IPS-18c (cell line): ENCODE results near the gene PCDHGA10.
"Not testable (repeated sequence)": the region's sequence is repeated elsewhere in the genome, so short reads cannot be mapped to it uniquely, and the experiment has no call there.

Experiments
- H3K4me3 ChIP-seq: 2 replicates; pipeline ENCODE4 v1.7.0; 2013; ENCODE audit warnings: low read depth, mild to moderate bottlenecking, low read length, moderate library complexity; ENCODE audit not compliant: insufficient read depth
- H3K9me3 ChIP-seq: one replicate; pipeline ENCODE4 v1.6.1; 2013; ENCODE audit warnings: mild to moderate bottlenecking, low read length, moderate library complexity; ENCODE audit not compliant: control insufficient read depth, insufficient read depth

The PCDHGA10 gene

GRCh38 chr5:141413540-141414069 lies 818 bp downstream of the PCDHGA10 start:
- Histone ChIP-seq H3K4me3 (peak overlapping the region; percentile 6; the same call in 1 of the 2 replicates), H3K9me3 (peaks cover 7% of the 10 kb centered on the region)

GRCh38 chr5:141414548-141415274 lies 1.9 kb downstream of the PCDHGA10 start:
- peaks cover 15% of the 10 kb centered on the region for H3K9me3 ChIP-seq
- H3K4me3 ChIP-seq: not testable (repeated sequence)

- H3K9me3 ChIP-seq: peaks cover 17% of the 10 kb centered on the region
- H3K4me3 ChIP-seq: not testable (repeated sequence)
These were observed 2.5 kb downstream of the PCDHGA10 start for GRCh38 chr5:141415275-141415618.

- Histone ChIP-seq H3K9me3 (peaks cover 17% of the 10 kb centered on the region), H3K4me3 (peak within 1 kb of the TSS; percentile 59)
These were observed 4.8 kb downstream of the PCDHGA10 start, which contains the start of gene PCDHGB7 for GRCh38 chr5:141417494-141418172. Gene PCDHGB7, plus strand, starts transcription at chr5:141417677. Its CDS starts 183 bp downstream, at chr5:141417860.

- peaks cover 17% of the 10 kb centered on the region for H3K9me3 ChIP-seq
- H3K4me3 ChIP-seq: no peak overlapping the region
These were observed 6.5 kb downstream of the PCDHGA10 start for GRCh38 chr5:141419074-141419880.

- no peak within 1 kb of the TSS for H3K4me3 ChIP-seq
- peaks cover 13% of the 10 kb centered on the region for H3K9me3 ChIP-seq
These were observed 8.2 kb downstream of the PCDHGA10 start, which contains the start of gene PCDHGA11 for GRCh38 chr5:141420855-141421488. Gene PCDHGA11, plus strand, starts transcription at chr5:141421051. Its CDS starts 177 bp downstream, at chr5:141421228.

- Histone ChIP-seq H3K4me3 (no peak overlapping the region), H3K9me3 (peaks cover 15% of the 10 kb centered on the region)
These were observed 8.7 kb downstream of the PCDHGA10 start for GRCh38 chr5:141421489-141421855.

GRCh38 chr5:141422742-141423291 lies 10.0 kb downstream of the PCDHGA10 start:
- H3K9me3 ChIP-seq: peaks cover 19% of the 10 kb centered on the region
- no peak overlapping the region; the same call in 1 of the 2 replicates for H3K4me3 ChIP-seq

- H3K4me3 ChIP-seq: no peak overlapping the region
- peaks cover 14% of the 10 kb centered on the region for H3K9me3 ChIP-seq
These were observed 15.1 kb downstream of the PCDHGA10 start for GRCh38 chr5:141427783-141428426.

- peaks cover 16% of the 10 kb centered on the region for H3K9me3 ChIP-seq
These were observed 17.7 kb downstream of the PCDHGA10 start, which contains the start of gene PCDHGA12 for GRCh38 chr5:141430332-141431113. Gene PCDHGA12, plus strand, starts transcription at chr5:141430507. Its CDS starts 253 bp downstream, at chr5:141430760.

GRCh38 chr5:141431286-141431685 lies 18.5 kb downstream of the PCDHGA10 start:
- peaks cover 16% of the 10 kb centered on the region for H3K9me3 ChIP-seq
- H3K4me3 ChIP-seq: no peak overlapping the region; the same call in 1 of the 2 replicates

More at GRCh38 chr5:141430332-141431113, 17.7 kb downstream of the PCDHGA10 start, which contains the start of gene PCDHGA12:
- no peak within 1 kb of the TSS; the same call in 1 of the 2 replicates for H3K4me3 ChIP-seq

- H3K4me3 ChIP-seq: not testable (repeated sequence)
- H3K9me3 ChIP-seq: peaks cover 10% of the 10 kb centered on the region
These were observed 19.5 kb downstream of the PCDHGA10 start for GRCh38 chr5:141432308-141432707.

GRCh38 chr5:141432726-141433125 lies 19.9 kb downstream of the PCDHGA10 start:
- not testable (repeated sequence) for H3K4me3 ChIP-seq
- peaks cover 10% of the 10 kb centered on the region for H3K9me3 ChIP-seq

GRCh38 chr5:141434006-141434405 lies 21.2 kb downstream of the PCDHGA10 start:
- Histone ChIP-seq H3K9me3 (peaks cover 10% of the 10 kb centered on the region), H3K4me3 (no peak overlapping the region)

GRCh38 chr5:141437221-141437620 lies 24.4 kb downstream of the PCDHGA10 start:
- H3K9me3 ChIP-seq: peaks cover 4% of the 10 kb centered on the region

More at GRCh38 chr5:141437221-141437620, 24.4 kb downstream of the PCDHGA10 start:
- no peak overlapping the region for H3K4me3 ChIP-seq
